Ramos (cell line): ENCODE results near the gene CARNS1.

Experiments
- in situ Hi-C: fragments of 300-500 bp; cut with MboI; formaldehyde crosslinking; loops from one replicate; pipeline ENCODE4 v1.14.3; 2022; ENCODE audit warnings: low sequenced_read_pairs; ENCODE audit not compliant: unreplicated experiment

Gene CARNS1

GRCh38 chr11:67408437-67409200 lies 6.9 kb upstream of the CARNS1 start:
- in situ Hi-C loops: loop anchor here (10.0 kb wide), 1 partner anchor 56 kb away; the partner anchor contains the start of gene TMEM134

- in situ Hi-C loops: loop anchor here (10.0 kb wide), 1 partner anchor 56 kb away; the partner anchor contains the start of gene TMEM134
These were observed 6.2 kb upstream of the CARNS1 start for GRCh38 chr11:67409261-67409666.

- in situ Hi-C loops: loop anchor here (10.0 kb wide), 1 partner anchor 55 kb away; the partner anchor contains the start of gene TMEM134
These were observed 5.6 kb upstream of the CARNS1 start for GRCh38 chr11:67409781-67410368.

GRCh38 chr11:67410369-67410831 lies 5.1 kb upstream of the CARNS1 start:
- in situ Hi-C loops: no loop called here

GRCh38 chr11:67410984-67411784 lies 4.3 kb upstream of the CARNS1 start:
- in situ Hi-C loops: no loop called here

GRCh38 chr11:67411785-67412152 lies 3.7 kb upstream of the CARNS1 start:
- in situ Hi-C loops: no loop called here

- in situ Hi-C loops: no loop called here
These were observed 2.8 kb upstream of the CARNS1 start for GRCh38 chr11:67412495-67413179.

GRCh38 chr11:67413266-67413849 lies 2.1 kb upstream of the CARNS1 start:
- in situ Hi-C loops: no loop called here

GRCh38 chr11:67416416-67417335 lies 1.2 kb downstream of the CARNS1 start:
- in situ Hi-C loops: no loop called here

GRCh38 chr11:67417425-67417824 lies 1.9 kb downstream of the CARNS1 start:
- in situ Hi-C loops: no loop called here

GRCh38 chr11:67418476-67419281 lies 3.2 kb downstream of the CARNS1 start:
- in situ Hi-C loops: no loop called here

GRCh38 chr11:67419325-67420049 lies 4.0 kb downstream of the CARNS1 start:
- in situ Hi-C loops: no loop called here

- in situ Hi-C loops: no loop called here
These were observed 4.7 kb downstream of the CARNS1 start for GRCh38 chr11:67420147-67420645.

GRCh38 chr11:67420646-67421429 lies 5.4 kb downstream of the CARNS1 start:
- in situ Hi-C loops: no loop called here

GRCh38 chr11:67421430-67422031 lies 6.1 kb downstream of the CARNS1 start:
- in situ Hi-C loops: no loop called here

GRCh38 chr11:67422891-67423290 lies 7.4 kb downstream of the CARNS1 start:
- in situ Hi-C loops: no loop called here
